Measurements from ENCODE around the gene LONP1.

DNA sequence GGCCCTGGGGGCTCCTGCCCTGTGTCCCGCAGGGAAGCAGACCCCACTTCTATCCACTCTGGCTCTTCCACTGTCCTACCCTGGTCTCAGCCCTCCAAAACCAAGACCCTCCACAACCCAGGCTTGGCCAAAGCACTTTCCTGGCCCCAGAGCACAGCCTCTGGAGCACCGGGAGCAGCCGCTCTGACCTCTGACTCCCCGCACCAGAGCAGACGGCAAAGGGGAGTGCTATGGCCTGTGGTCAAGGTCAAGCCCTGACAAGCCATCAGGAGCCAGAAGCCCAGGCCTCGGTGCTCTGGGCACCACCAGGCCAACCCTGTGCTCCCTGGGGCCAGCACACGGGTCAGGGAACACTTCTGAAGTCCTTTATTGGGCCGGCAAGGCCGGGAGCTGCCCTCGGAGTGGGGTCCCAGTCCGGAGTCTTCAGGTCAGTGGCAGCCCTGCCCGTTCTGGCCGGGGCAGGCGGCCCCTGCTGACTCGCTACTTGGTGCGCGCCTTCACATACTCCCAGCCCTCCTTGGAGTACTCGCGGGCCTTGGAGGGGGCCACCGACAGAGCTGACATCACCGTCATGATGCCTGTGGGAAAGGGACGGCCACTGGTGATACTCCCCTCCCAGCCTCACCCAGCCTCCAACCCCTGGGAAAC, 41.8 kb downstream of the LONP1 start:
- no peak for TF ChIP-seq EZH2phosphoT487 (IDR thresholded peaks at IDR 0.05; ENCODE audit: borderline replicate concordance, low read length)
- TF ChIP-seq, protein P1, sequence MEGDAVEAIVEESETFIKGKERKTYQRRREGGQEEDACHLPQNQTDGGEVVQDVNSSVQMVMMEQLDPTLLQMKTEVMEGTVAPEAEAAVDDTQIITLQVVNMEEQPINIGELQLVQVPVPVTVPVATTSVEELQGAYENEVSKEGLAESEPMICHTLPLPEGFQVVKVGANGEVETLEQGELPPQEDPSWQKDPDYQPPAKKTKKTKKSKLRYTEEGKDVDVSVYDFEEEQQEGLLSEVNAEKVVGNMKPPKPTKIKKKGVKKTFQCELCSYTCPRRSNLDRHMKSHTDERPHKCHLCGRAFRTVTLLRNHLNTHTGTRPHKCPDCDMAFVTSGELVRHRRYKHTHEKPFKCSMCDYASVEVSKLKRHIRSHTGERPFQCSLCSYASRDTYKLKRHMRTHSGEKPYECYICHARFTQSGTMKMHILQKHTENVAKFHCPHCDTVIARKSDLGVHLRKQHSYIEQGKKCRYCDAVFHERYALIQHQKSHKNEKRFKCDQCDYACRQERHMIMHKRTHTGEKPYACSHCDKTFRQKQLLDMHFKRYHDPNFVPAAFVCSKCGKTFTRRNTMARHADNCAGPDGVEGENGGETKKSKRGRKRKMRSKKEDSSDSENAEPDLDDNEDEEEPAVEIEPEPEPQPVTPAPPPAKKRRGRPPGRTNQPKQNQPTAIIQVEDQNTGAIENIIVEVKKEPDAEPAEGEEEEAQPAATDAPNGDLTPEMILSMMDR (IDR thresholded peaks at IDR 0.05; ENCODE audit: low read depth, low read length, poor library complexity, severe bottlenecking) = no peak

Measured in DOHH2 (cell line).